Ovary (tissue), 3 donors: ENCODE measurements around the gene ENPP3.

Source experiments
- POLR2A ChIP-seq: fragments of 450-650 bp; IDR thresholded peaks from one replicate; pipeline ENCODE4 v1.6.1; 2017; ENCODE audit warnings: antibody characterized with exemption, mild to moderate bottlenecking, moderate library complexity
- TF ChIP-seq, protein P1 (sequence below), 3 donors: fragments of 450-650 bp in 2 of 3; fragments of 200-600 bp in 1 of 3; IDR thresholded peaks; one replicate each; pipeline versions ENCODE4 v1.5.1 to v1.8.0; 2016 to 2022; ENCODE audit warnings: antibody characterized with exemption in 3 of 3, mild to moderate bottlenecking in 1 of 3
- donor health status: DM: no; HTN: no; CAD: no.

DNA sequence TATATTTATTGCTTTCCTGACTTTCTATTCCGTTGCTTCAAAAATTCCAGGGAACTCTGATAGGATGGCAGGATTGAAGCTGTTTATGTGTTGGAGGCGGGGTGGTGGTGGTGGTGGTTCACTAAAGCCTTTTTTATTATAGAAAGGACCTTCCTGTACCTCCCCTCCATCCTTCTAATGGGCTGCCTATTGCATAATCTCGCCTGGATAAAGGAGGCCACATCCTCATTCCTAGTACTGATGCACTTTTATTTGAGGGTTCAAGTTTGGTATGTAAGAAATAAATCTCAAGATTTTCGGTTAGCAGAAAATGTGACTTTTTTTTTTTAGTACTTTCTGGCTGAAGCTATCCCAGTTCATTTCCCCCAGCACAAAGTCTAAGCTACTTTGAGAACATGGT is 92.4 kb downstream of the ENPP3 start:
- TF ChIP-seq, protein P1, sequence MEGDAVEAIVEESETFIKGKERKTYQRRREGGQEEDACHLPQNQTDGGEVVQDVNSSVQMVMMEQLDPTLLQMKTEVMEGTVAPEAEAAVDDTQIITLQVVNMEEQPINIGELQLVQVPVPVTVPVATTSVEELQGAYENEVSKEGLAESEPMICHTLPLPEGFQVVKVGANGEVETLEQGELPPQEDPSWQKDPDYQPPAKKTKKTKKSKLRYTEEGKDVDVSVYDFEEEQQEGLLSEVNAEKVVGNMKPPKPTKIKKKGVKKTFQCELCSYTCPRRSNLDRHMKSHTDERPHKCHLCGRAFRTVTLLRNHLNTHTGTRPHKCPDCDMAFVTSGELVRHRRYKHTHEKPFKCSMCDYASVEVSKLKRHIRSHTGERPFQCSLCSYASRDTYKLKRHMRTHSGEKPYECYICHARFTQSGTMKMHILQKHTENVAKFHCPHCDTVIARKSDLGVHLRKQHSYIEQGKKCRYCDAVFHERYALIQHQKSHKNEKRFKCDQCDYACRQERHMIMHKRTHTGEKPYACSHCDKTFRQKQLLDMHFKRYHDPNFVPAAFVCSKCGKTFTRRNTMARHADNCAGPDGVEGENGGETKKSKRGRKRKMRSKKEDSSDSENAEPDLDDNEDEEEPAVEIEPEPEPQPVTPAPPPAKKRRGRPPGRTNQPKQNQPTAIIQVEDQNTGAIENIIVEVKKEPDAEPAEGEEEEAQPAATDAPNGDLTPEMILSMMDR (IDR thresholded peaks at IDR 0.05) = no peak
- no peak for TF ChIP-seq POLR2A
